Esophagus muscularis mucosa (tissue), 4 donors: ENCODE results near the gene NCR3LG1.

Source experiments
- CTCF ChIP-seq, 3 experiments: fragments of 200-600 bp in 2 of 3; fragments of 450-650 bp in 1 of 3; sonication (generic) in 2 of 3; IDR thresholded peaks; one replicate each; pipeline ENCODE4 v1.5.1; 2017 to 2019; ENCODE audit warnings: antibody characterized with exemption in 3 of 3, mild to moderate bottlenecking in 2 of 3, moderate library complexity in 1 of 3
- EP300 ChIP-seq: sonication (generic); formaldehyde crosslinking; IDR thresholded peaks from one replicate; pipeline ENCODE4 v1.6.1; 2017; ENCODE audit warnings: antibody characterized with exemption
- POLR2A ChIP-seq: fragments of 450-650 bp; IDR thresholded peaks from one replicate; pipeline ENCODE4 v1.6.1; 2017; ENCODE audit warnings: antibody characterized with exemption, moderate library complexity, mild to moderate bottlenecking, low read depth

- TF ChIP-seq CTCF (IDR thresholded peaks at IDR 0.05) (no peak), POLR2A (no peak), EP300 (no peak)
Observed at GRCh38 chr11:17400048-17400775, 48.6 kb downstream of the NCR3LG1 start.
